ENCODE measurements around the gene LRRC39.
"Not testable (repeated sequence)": the region's sequence is repeated elsewhere in the genome, so short reads cannot be mapped to it uniquely, and the experiment has no call there.

The LRRC39 gene

GRCh38 chr1:100178091-100178490 lies at the start of gene LRRC39:
TSS of gene LRRC39 (minus strand) at chr1:100178256. CDS start at chr1:100168516, 9,740 bp downstream.
- no peak within 1 kb of the TSS for H3K9ac ChIP-seq (ENCODE audit: low read depth in 1 of 2, low read length in 2 of 2)
- H3K4me3 ChIP-seq (ENCODE audit: low read depth in 1 of 2, low read length in 2 of 2), result no peak within 1 kb of the TSS
- H3K9me3 ChIP-seq (ENCODE audit: control insufficient read depth in 1 of 2, low read length in 2 of 2), result no peaks in the 10 kb centered on the region
- H3K27me3 ChIP-seq (ENCODE audit: control insufficient read depth in 1 of 2, insufficient read depth in 2 of 2, low read length in 2 of 2), result no peaks in the 10 kb centered on the region
- H3K27ac ChIP-seq (ENCODE audit: low read depth, low read length), result no peak within 1 kb of the TSS
- H3K4me1 ChIP-seq (ENCODE audit: control insufficient read depth in 1 of 2, insufficient read depth in 2 of 2, low read length in 2 of 2), result no peaks in the 10 kb centered on the region
- H3K36me3 ChIP-seq (ENCODE audit: control insufficient read depth in 1 of 2, insufficient read depth in 2 of 2, low read length in 2 of 2), result no peaks in the 10 kb centered on the region

DNA sequence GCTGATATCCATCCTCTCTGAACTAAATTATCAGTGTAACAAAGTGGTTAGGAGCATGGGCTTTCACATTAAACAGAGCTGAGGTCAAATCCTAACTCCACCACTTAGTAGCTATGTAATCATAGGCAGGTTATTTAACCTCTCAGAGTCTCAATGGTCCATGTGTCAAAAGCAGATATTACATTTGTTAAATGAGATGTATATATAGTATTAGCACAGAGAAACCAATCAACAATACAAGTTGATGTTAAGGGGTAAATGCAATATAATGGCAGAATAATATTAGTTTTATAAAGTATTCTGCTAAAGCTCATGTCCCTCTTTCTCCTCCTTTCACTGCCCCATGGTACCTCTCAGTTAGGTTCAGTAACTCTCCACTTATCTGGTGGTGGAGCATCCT lies 44.4 kb upstream of the LRRC39 start:
- Histone ChIP-seq H3K4me1 (ENCODE audit: control insufficient read depth in 1 of 2, insufficient read depth in 2 of 2, low read length in 2 of 2) (no peaks in the 10 kb centered on the region), H3K36me3 (ENCODE audit: control insufficient read depth in 1 of 2, insufficient read depth in 2 of 2, low read length in 2 of 2) (peaks cover 6 to 23% of the 10 kb centered on the region in 2 donors), H3K9ac (ENCODE audit: low read depth in 1 of 2, low read length in 2 of 2) (no peak overlapping the region), H3K4me3 (ENCODE audit: low read depth in 1 of 2, low read length in 2 of 2) (no peak overlapping the region), H3K27me3 (ENCODE audit: control insufficient read depth in 1 of 2, insufficient read depth in 2 of 2, low read length in 2 of 2) (no peaks in the 10 kb centered on the region), H3K27ac (ENCODE audit: low read depth, low read length) (no peak overlapping the region), H3K9me3 (ENCODE audit: control insufficient read depth in 1 of 2, low read length in 2 of 2) (no peaks in the 10 kb centered on the region)

DNA sequence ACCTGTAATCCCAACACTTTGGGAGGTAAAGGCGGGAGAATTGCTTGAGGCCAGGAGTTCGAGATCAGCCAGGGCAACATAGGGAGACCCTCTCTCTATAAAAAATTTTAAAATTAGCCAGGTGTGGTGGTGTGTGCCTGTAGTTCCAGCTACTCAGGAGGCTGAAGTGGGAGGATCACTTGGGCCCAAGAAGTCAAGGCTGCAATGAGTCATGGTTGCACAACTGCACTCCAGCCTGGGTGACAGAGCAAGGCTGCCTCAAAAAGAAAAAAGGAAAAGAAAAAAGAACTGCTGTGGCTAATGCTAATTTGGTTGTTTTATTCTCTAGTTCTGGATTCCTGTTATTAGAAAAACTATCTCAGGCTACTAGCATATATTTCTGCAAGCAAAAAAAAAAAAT lies 41.8 kb upstream of the LRRC39 start:
- H3K9ac ChIP-seq (ENCODE audit: low read depth in 1 of 2, low read length in 2 of 2), result no peak overlapping the region
- H3K36me3 ChIP-seq (ENCODE audit: control insufficient read depth in 1 of 2, insufficient read depth in 2 of 2, low read length in 2 of 2), result peaks cover 9 to 22% of the 10 kb centered on the region in 2 donors
- H3K9me3 ChIP-seq (ENCODE audit: control insufficient read depth in 1 of 2, low read length in 2 of 2), result no peaks in the 10 kb centered on the region
- H3K4me3 ChIP-seq (ENCODE audit: low read depth in 1 of 2, low read length in 2 of 2), result no peak overlapping the region
- no peaks in the 10 kb centered on the region for H3K27me3 ChIP-seq (ENCODE audit: control insufficient read depth in 1 of 2, insufficient read depth in 2 of 2, low read length in 2 of 2)
- no peak overlapping the region for H3K27ac ChIP-seq (ENCODE audit: low read depth, low read length)
- H3K4me1 ChIP-seq (ENCODE audit: control insufficient read depth in 1 of 2, insufficient read depth in 2 of 2, low read length in 2 of 2), result no peaks in the 10 kb centered on the region

DNA sequence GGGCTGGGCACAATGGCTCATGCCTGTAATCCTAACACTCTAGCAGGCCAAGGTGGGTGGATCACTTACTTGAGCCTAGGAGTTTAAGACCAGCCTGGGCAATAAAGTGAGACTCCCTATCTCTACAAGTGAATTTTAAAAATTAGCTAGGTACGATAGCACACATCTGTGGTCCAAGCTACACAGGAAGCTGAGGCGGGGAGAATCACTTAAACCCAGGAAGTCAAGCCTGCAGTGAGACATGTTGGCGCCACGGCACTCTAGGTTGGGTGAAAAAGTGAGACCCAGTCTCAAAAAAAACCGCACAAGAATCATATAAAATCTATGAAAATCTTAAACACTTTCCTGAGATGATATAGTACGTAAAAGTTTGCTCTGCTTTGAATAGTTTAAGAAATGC lies 41.4 kb upstream of the LRRC39 start:
- no peak overlapping the region for H3K4me3 ChIP-seq (ENCODE audit: low read depth in 1 of 2, low read length in 2 of 2)
- H3K4me1 ChIP-seq (ENCODE audit: control insufficient read depth in 1 of 2, insufficient read depth in 2 of 2, low read length in 2 of 2), result no peaks in the 10 kb centered on the region
- no peaks in the 10 kb centered on the region for H3K9me3 ChIP-seq (ENCODE audit: control insufficient read depth in 1 of 2, low read length in 2 of 2)
- no peak overlapping the region for H3K9ac ChIP-seq (ENCODE audit: low read depth in 1 of 2, low read length in 2 of 2)
- H3K27me3 ChIP-seq (ENCODE audit: control insufficient read depth in 1 of 2, insufficient read depth in 2 of 2, low read length in 2 of 2), result no peaks in the 10 kb centered on the region
- H3K27ac ChIP-seq (ENCODE audit: low read depth, low read length), result no peak overlapping the region
- H3K36me3 ChIP-seq (ENCODE audit: control insufficient read depth in 1 of 2, insufficient read depth in 2 of 2, low read length in 2 of 2), result peaks cover 12 to 26% of the 10 kb centered on the region in 2 donors

DNA sequence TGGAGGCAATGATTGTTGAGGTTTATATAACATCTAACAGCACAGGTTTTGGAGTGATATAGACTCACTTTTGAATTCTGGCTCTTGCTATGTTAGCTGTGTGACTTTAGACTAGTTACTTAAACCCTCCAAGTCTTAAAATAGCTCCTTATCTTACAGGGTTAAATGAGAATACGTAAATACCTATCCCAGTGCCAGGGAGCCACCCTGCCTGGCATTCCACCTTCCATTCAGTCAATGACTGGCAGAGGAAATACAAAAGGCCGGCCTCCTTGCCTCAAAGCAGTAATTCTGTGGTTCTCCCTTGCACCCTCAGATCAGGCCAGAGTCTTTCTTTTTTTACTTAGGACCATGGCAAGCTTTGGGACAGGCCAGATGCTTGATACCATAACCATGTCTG lies 39.8 kb upstream of the LRRC39 start:
- Histone ChIP-seq H3K4me3 (ENCODE audit: low read depth in 1 of 2, low read length in 2 of 2) (no peak overlapping the region), H3K9ac (ENCODE audit: low read depth in 1 of 2, low read length in 2 of 2) (no peak overlapping the region), H3K4me1 (ENCODE audit: control insufficient read depth in 1 of 2, insufficient read depth in 2 of 2, low read length in 2 of 2) (no peaks in the 10 kb centered on the region), H3K9me3 (ENCODE audit: control insufficient read depth in 1 of 2, low read length in 2 of 2) (no peaks in the 10 kb centered on the region), H3K27ac (ENCODE audit: low read depth, low read length) (no peak overlapping the region), H3K36me3 (ENCODE audit: control insufficient read depth in 1 of 2, insufficient read depth in 2 of 2, low read length in 2 of 2) (peaks cover 12 to 39% of the 10 kb centered on the region in 2 donors), H3K27me3 (ENCODE audit: control insufficient read depth in 1 of 2, insufficient read depth in 2 of 2, low read length in 2 of 2) (no peaks in the 10 kb centered on the region)

GRCh38 chr1:100215101-100215500 lies 37.0 kb upstream of the LRRC39 start:
- Histone ChIP-seq H3K27me3 (ENCODE audit: control insufficient read depth in 1 of 2, insufficient read depth in 2 of 2, low read length in 2 of 2) (no peaks in the 10 kb centered on the region), H3K4me3 (ENCODE audit: low read depth in 1 of 2, low read length in 2 of 2) (no peak overlapping the region), H3K9me3 (ENCODE audit: control insufficient read depth in 1 of 2, low read length in 2 of 2) (no peaks in the 10 kb centered on the region), H3K27ac (ENCODE audit: low read depth, low read length) (no peak overlapping the region), H3K36me3 (ENCODE audit: control insufficient read depth in 1 of 2, insufficient read depth in 2 of 2, low read length in 2 of 2) (peaks cover 12 to 51% of the 10 kb centered on the region in 2 donors), H3K9ac (ENCODE audit: low read depth in 1 of 2, low read length in 2 of 2) (no peak overlapping the region), H3K4me1 (ENCODE audit: control insufficient read depth in 1 of 2, insufficient read depth in 2 of 2, low read length in 2 of 2) (no peaks in the 10 kb centered on the region)

- H3K9me3 ChIP-seq (ENCODE audit: control insufficient read depth in 1 of 2, low read length in 2 of 2), result no peaks in the 10 kb centered on the region
- H3K4me1 ChIP-seq (ENCODE audit: control insufficient read depth in 1 of 2, insufficient read depth in 2 of 2, low read length in 2 of 2), result no peaks in the 10 kb centered on the region
- no peak overlapping the region for H3K9ac ChIP-seq (ENCODE audit: low read depth in 1 of 2, low read length in 2 of 2)
- H3K27ac ChIP-seq (ENCODE audit: low read depth, low read length), result no peak overlapping the region
- no peaks in the 10 kb centered on the region for H3K27me3 ChIP-seq (ENCODE audit: control insufficient read depth in 1 of 2, insufficient read depth in 2 of 2, low read length in 2 of 2)
- no peak overlapping the region for H3K4me3 ChIP-seq (ENCODE audit: low read depth in 1 of 2, low read length in 2 of 2)
- H3K36me3 ChIP-seq (ENCODE audit: control insufficient read depth in 1 of 2, insufficient read depth in 2 of 2, low read length in 2 of 2), result peaks cover 9 to 43% of the 10 kb centered on the region in 2 donors
Measured at GRCh38 chr1:100213141-100213540, 35.1 kb upstream of the LRRC39 start.

GRCh38 chr1:100206301-100206700 lies 28.2 kb upstream of the LRRC39 start:
- H3K27me3 ChIP-seq (ENCODE audit: control insufficient read depth in 1 of 2, insufficient read depth in 2 of 2, low read length in 2 of 2), result no peaks in the 10 kb centered on the region
- no peaks in the 10 kb centered on the region for H3K4me1 ChIP-seq (ENCODE audit: control insufficient read depth in 1 of 2, insufficient read depth in 2 of 2, low read length in 2 of 2)
- H3K9ac ChIP-seq (ENCODE audit: low read depth in 1 of 2, low read length in 2 of 2), result no peak overlapping the region
- H3K4me3 ChIP-seq (ENCODE audit: low read depth in 1 of 2, low read length in 2 of 2), result no peak overlapping the region
- H3K9me3 ChIP-seq (ENCODE audit: control insufficient read depth in 1 of 2, low read length in 2 of 2), result no peaks in the 10 kb centered on the region
- peaks cover 0 to 18% of the 10 kb centered on the region in 2 donors for H3K36me3 ChIP-seq (ENCODE audit: control insufficient read depth in 1 of 2, insufficient read depth in 2 of 2, low read length in 2 of 2)
- H3K27ac ChIP-seq (ENCODE audit: low read depth, low read length), result no peak overlapping the region

- not testable (repeated sequence) for H3K9me3 ChIP-seq (ENCODE audit: control insufficient read depth in 1 of 2, low read length in 2 of 2); H3K27ac ChIP-seq (ENCODE audit: low read depth, low read length); H3K4me3 ChIP-seq (ENCODE audit: low read depth in 1 of 2, low read length in 2 of 2); H3K27me3 ChIP-seq (ENCODE audit: control insufficient read depth in 1 of 2, insufficient read depth in 2 of 2, low read length in 2 of 2); H3K4me1 ChIP-seq (ENCODE audit: control insufficient read depth in 1 of 2, insufficient read depth in 2 of 2, low read length in 2 of 2); H3K9ac ChIP-seq (ENCODE audit: low read depth in 1 of 2, low read length in 2 of 2)
- peaks cover 0 to 11% of the 10 kb centered on the region in 2 donors for H3K36me3 ChIP-seq (ENCODE audit: control insufficient read depth in 1 of 2, insufficient read depth in 2 of 2, low read length in 2 of 2)
Measured at GRCh38 chr1:100205593-100205992, 27.5 kb upstream of the LRRC39 start.

- peaks cover 0 to 13% of the 10 kb centered on the region in 2 donors for H3K36me3 ChIP-seq (ENCODE audit: control insufficient read depth in 1 of 2, insufficient read depth in 2 of 2, low read length in 2 of 2)
Measured at GRCh38 chr1:100205103-100205502, 27.0 kb upstream of the LRRC39 start.

GRCh38 chr1:100202703-100203102 lies 24.6 kb upstream of the LRRC39 start:
- not testable (repeated sequence) for H3K9me3 ChIP-seq (ENCODE audit: control insufficient read depth in 1 of 2, low read length in 2 of 2); H3K27ac ChIP-seq (ENCODE audit: low read depth, low read length); H3K9ac ChIP-seq (ENCODE audit: low read depth in 1 of 2, low read length in 2 of 2); H3K4me3 ChIP-seq (ENCODE audit: low read depth in 1 of 2, low read length in 2 of 2); H3K4me1 ChIP-seq (ENCODE audit: control insufficient read depth in 1 of 2, insufficient read depth in 2 of 2, low read length in 2 of 2); H3K27me3 ChIP-seq (ENCODE audit: control insufficient read depth in 1 of 2, insufficient read depth in 2 of 2, low read length in 2 of 2)
- H3K36me3 ChIP-seq (ENCODE audit: control insufficient read depth in 1 of 2, insufficient read depth in 2 of 2, low read length in 2 of 2), result peaks cover 0 to 27% of the 10 kb centered on the region in 2 donors

More at GRCh38 chr1:100205103-100205502, 27.0 kb upstream of the LRRC39 start:
- H3K27me3 ChIP-seq (ENCODE audit: control insufficient read depth in 1 of 2, insufficient read depth in 2 of 2, low read length in 2 of 2); H3K4me1 ChIP-seq (ENCODE audit: control insufficient read depth in 1 of 2, insufficient read depth in 2 of 2, low read length in 2 of 2); H3K9me3 ChIP-seq (ENCODE audit: control insufficient read depth in 1 of 2, low read length in 2 of 2); H3K27ac ChIP-seq (ENCODE audit: low read depth, low read length); H3K4me3 ChIP-seq (ENCODE audit: low read depth in 1 of 2, low read length in 2 of 2); H3K9ac ChIP-seq (ENCODE audit: low read depth in 1 of 2, low read length in 2 of 2): not testable (repeated sequence)
